22Rv1 (cell line): ENCODE results near the gene SYTL2.

Experiments used
- CTCF ChIP-seq: fragments of 450-650 bp; IDR thresholded peaks from 2 replicates; pipeline ENCODE4 v1.5.1; 2017; ENCODE audit warnings: mild to moderate bottlenecking
- ZFX ChIP-seq: fragments of 450-650 bp; IDR thresholded peaks from 2 replicates; pipeline ENCODE4 v1.6.1; 2017; ENCODE audit warnings: antibody characterized with exemption, borderline replicate concordance

- no peak for TF ChIP-seq CTCF
- TF ChIP-seq ZFX: no peak
These were observed 10.2 kb downstream of the SYTL2 start for GRCh38 chr11:85800595-85801342.
